SH-SY5Y (cell line): Measurements from ENCODE around the gene SYNDIG1.

Experiments used
- GATA2 ChIP-seq: IDR thresholded peaks from 2 replicates; pipeline ENCODE4 v1.6.1; 2011; ENCODE audit warnings: mild to moderate bottlenecking, low read depth, low read length
- GATA3 ChIP-seq: IDR thresholded peaks from 2 replicates; pipeline ENCODE4 v1.6.1; 2011; ENCODE audit warnings: low read depth, mild to moderate bottlenecking, low read length, moderate library complexity

GRCh38 chr20:24574307-24574706, 104.9 kb downstream of the SYNDIG1 start:
- TF ChIP-seq GATA2 (no peak), GATA3 (no peak)
